ENCODE measurements around the gene KAT2A.

- no peak for TF ChIP-seq EZH2 (IDR thresholded peaks at IDR 0.05; ENCODE audit: low read depth)
- no peak for TF ChIP-seq CTCF (conservative IDR thresholded peaks at IDR 0.05)
Measured at GRCh38 chr17:42112552-42113176, 8.5 kb downstream of the KAT2A start, which contains the start of gene DHX58.
